Upper lobe of right lung (tissue), 1 donor: Measurements from ENCODE around the gene S1PR3. TPM values are rescaled to one million over a fixed set of nuclear protein-coding genes. Genes with fewer than 3 reads are reported as not detected.

Source experiments
- ATAC-seq: fragments of 200-7000 bp; cut with Tn5 transposase; one replicate; pipeline ENCODE4 v1.9.1; 2020; ENCODE audit warnings: mild to moderate bottlenecking, moderate library complexity
- DNase-seq: peaks from one replicate; pipeline ENCODE4 v3.0.0-alpha.2; 2020
- H3K27ac ChIP-seq: fragments of 200-600 bp; one replicate; pipeline ENCODE4 v1.8.0; 2022
- H3K27me3 ChIP-seq: fragments of 200-600 bp; one replicate; pipeline ENCODE4 v1.8.0; 2022; ENCODE audit warnings: mild to moderate bottlenecking
- H3K36me3 ChIP-seq: fragments of 200-600 bp; one replicate; pipeline ENCODE4 v1.8.0; 2022
- H3K4me1 ChIP-seq: fragments of 200-600 bp; one replicate; pipeline ENCODE4 v1.8.0; 2022
- H3K4me3 ChIP-seq: fragments of 200-600 bp; one replicate; pipeline ENCODE4 v1.8.0; 2022; ENCODE audit warnings: mild to moderate bottlenecking
- H3K9me3 ChIP-seq: fragments of 200-600 bp; one replicate; pipeline ENCODE4 v1.8.0; 2022
- CTCF ChIP-seq: fragments of 200-600 bp; IDR thresholded peaks from one replicate; pipeline ENCODE4 v1.8.0; 2022; ENCODE audit warnings: antibody characterized with exemption
- intact Hi-C: fragments of 100-400 bp; cut with DNase I; formaldehyde crosslinking; loops from one replicate; pipeline ENCODE4 v1.11.0; 2022
- total RNA-seq: library from RNA; stranded (reverse); fragmentation: NEBNext Ultra II Directional; extraction: Animal tissue kit (Norgen Biotek cat#: 25700); gene quantifications from one replicate; pipeline ENCODE4 v1.2.1, GENCODE V29; 2021
- donor health status: DM: no; HTN: yes; CAD: no; lungs with severe emphysema.

The S1PR3 gene
- total RNA-seq, 1 donor from 2014 or later: 10.2 TPM

- peak; percentile 37 for ATAC-seq
Observed at GRCh38 chr9:89036383-89036782, 45.1 kb downstream of the S1PR3 start.

GRCh38 chr9:89036891-89037290 is 45.6 kb downstream of the S1PR3 start:
- ATAC-seq (peak; percentile 85), DNase-seq (no peak)
- Histone ChIP-seq H3K27ac (no peak overlapping the region), H3K9me3 (no peaks in the 10 kb centered on the region), H3K27me3 (no peaks in the 10 kb centered on the region), H3K4me3 (no peak overlapping the region), H3K36me3 (no peaks in the 10 kb centered on the region), H3K4me1 (peaks cover 10% of the 10 kb centered on the region)
- TF ChIP-seq CTCF: no peak
- intact Hi-C loops: no loop called here

More at GRCh38 chr9:89036383-89036782, 45.1 kb downstream of the S1PR3 start:
- no peaks in the 10 kb centered on the region for H3K36me3 ChIP-seq
- H3K4me3 ChIP-seq: no peak overlapping the region
- H3K27me3 ChIP-seq: no peaks in the 10 kb centered on the region
- intact Hi-C loops: no loop called here
- H3K4me1 ChIP-seq: peaks cover 10% of the 10 kb centered on the region
- TF ChIP-seq CTCF: no peak
- H3K27ac ChIP-seq: no peak overlapping the region
- H3K9me3 ChIP-seq: no peaks in the 10 kb centered on the region
- no peak for DNase-seq

GRCh38 chr9:89037346-89037745 is 46.1 kb downstream of the S1PR3 start:
- no peaks in the 10 kb centered on the region for H3K36me3 ChIP-seq
- no peaks in the 10 kb centered on the region for H3K9me3 ChIP-seq
- DNase-seq (no peak), ATAC-seq (no peak)
- H3K27ac ChIP-seq: no peak overlapping the region
- intact Hi-C loops: no loop called here
- no peak for TF ChIP-seq CTCF
- H3K4me1 ChIP-seq: peaks cover 10% of the 10 kb centered on the region
- no peaks in the 10 kb centered on the region for H3K27me3 ChIP-seq
- H3K4me3 ChIP-seq: no peak overlapping the region

GRCh38 chr9:89037891-89038290 is 46.6 kb downstream of the S1PR3 start:
- no peaks in the 10 kb centered on the region for H3K9me3 ChIP-seq
- TF ChIP-seq CTCF: no peak

GRCh38 chr9:89038382-89039103 is 47.3 kb downstream of the S1PR3 start:
- Histone ChIP-seq H3K9me3 (no peaks in the 10 kb centered on the region), H3K27ac (peak overlapping the region; percentile 56), H3K4me1 (peaks cover 10% of the 10 kb centered on the region), H3K36me3 (no peaks in the 10 kb centered on the region), H3K27me3 (no peaks in the 10 kb centered on the region), H3K4me3 (no peak overlapping the region)
- DNase-seq (no peak), ATAC-seq (peak; percentile 63)
- intact Hi-C loops: no loop called here
- no peak for TF ChIP-seq CTCF

More at GRCh38 chr9:89037891-89038290, 46.6 kb downstream of the S1PR3 start:
- H3K27ac ChIP-seq: peak overlapping the region; percentile 25
- intact Hi-C loops: no loop called here
- no peak overlapping the region for H3K4me3 ChIP-seq
- no peak for ATAC-seq
- no peaks in the 10 kb centered on the region for H3K27me3 ChIP-seq
- peaks cover 10% of the 10 kb centered on the region for H3K4me1 ChIP-seq
- no peaks in the 10 kb centered on the region for H3K36me3 ChIP-seq
- DNase-seq: no peak
